K562 (cell line): Measurements from ENCODE around the gene RBM22. TPM values are rescaled to one million over a fixed set of nuclear protein-coding genes. Genes with fewer than 3 reads are reported as not detected.

Source experiments
- CBX1 ChIP-seq: sonication (generic); IDR thresholded peaks from 2 replicates; pipeline ENCODE4 v1.6.1; 2016; ENCODE audit warnings: antibody characterized with exemption, low read depth, mild to moderate bottlenecking
- NFIC ChIP-seq: fragments of 450-650 bp; IDR thresholded peaks from 2 replicates; pipeline ENCODE4 v1.6.1; 2017; ENCODE audit warnings: mild to moderate bottlenecking, inconsistent platforms
- TCF3 ChIP-seq: sonication (generic); formaldehyde crosslinking; IDR thresholded peaks from 2 replicates; pipeline ENCODE4 v1.4.0; 2020; ENCODE audit warnings: mild to moderate bottlenecking, missing genetic modification reagents
- polyA plus RNA-seq, 8 experiments: library from polyadenylated mRNA; depleted of rRNA in 4 of 8; stranded (reverse) in 5 of 8; unstranded in 3 of 8; fragments of >200 nt; fragmentation: Nextera tagmentation in 2 of 8; fragmentation: Illumina TruSeq in 1 of 8; extraction: Ambion mirVana in 2 of 8; extraction: Trizol in 1 of 8; gene quantifications; 2 replicates each; pipeline versions ENCODE4 v1.2.1 to v1.2.3, GENCODE V29; 2011 to 2014; ENCODE audit warnings: inconsistent platforms in 1 of 8, missing spikeins in 1 of 8
- total RNA-seq, 7 experiments: library from RNA; depleted of rRNA in 6 of 7; stranded (reverse); fragments of >200 nt in 6 of 7; fragmentation: Illumina TruSeq in 2 of 7; extraction: Trizol in 2 of 7; gene quantifications; 2 replicates each; pipeline versions ENCODE4 v1.2.1 to v1.2.3, GENCODE V29; 2011 to 2021; ENCODE audit warnings: low replicate concordance in 1 of 7
- TF ChIP-seq, protein P1 (sequence below): fragments of 450-650 bp; IDR thresholded peaks from 2 replicates; pipeline ENCODE4 v1.6.1; 2016; ENCODE audit warnings: mild to moderate bottlenecking, moderate library complexity
- TF ChIP-seq, protein P2 (sequence below), 3 experiments: IDR thresholded peaks in 2 of 3; conservative IDR thresholded peaks in 1 of 3; 2 replicates each; pipeline ENCODE4 v1.5.1; 2011 to 2012; ENCODE audit warnings: low read length in 3 of 3, mild to moderate bottlenecking in 3 of 3, control low read depth in 2 of 3, improper control_type of control experiment in 1 of 3, inconsistent platforms in 1 of 3, low read depth in 1 of 3, mixed read lengths in 1 of 3, moderate library complexity in 1 of 3; ENCODE audit not compliant: insufficient read depth in 2 of 3
- TF ChIP-seq, protein P3 (sequence below): sonication (generic); formaldehyde crosslinking; IDR thresholded peaks from 2 replicates; pipeline ENCODE4 v1.8.1; 2023; ENCODE audit warnings: mild to moderate bottlenecking, missing genetic modification reagents

Gene RBM22
- total and polyA plus RNA-seq, 9 of the 15 experiments (the other 6 are each of a cell fraction or from before 2014, with no cell fraction given), result 31.3 to 82.2 (median 44.8) TPM

DNA sequence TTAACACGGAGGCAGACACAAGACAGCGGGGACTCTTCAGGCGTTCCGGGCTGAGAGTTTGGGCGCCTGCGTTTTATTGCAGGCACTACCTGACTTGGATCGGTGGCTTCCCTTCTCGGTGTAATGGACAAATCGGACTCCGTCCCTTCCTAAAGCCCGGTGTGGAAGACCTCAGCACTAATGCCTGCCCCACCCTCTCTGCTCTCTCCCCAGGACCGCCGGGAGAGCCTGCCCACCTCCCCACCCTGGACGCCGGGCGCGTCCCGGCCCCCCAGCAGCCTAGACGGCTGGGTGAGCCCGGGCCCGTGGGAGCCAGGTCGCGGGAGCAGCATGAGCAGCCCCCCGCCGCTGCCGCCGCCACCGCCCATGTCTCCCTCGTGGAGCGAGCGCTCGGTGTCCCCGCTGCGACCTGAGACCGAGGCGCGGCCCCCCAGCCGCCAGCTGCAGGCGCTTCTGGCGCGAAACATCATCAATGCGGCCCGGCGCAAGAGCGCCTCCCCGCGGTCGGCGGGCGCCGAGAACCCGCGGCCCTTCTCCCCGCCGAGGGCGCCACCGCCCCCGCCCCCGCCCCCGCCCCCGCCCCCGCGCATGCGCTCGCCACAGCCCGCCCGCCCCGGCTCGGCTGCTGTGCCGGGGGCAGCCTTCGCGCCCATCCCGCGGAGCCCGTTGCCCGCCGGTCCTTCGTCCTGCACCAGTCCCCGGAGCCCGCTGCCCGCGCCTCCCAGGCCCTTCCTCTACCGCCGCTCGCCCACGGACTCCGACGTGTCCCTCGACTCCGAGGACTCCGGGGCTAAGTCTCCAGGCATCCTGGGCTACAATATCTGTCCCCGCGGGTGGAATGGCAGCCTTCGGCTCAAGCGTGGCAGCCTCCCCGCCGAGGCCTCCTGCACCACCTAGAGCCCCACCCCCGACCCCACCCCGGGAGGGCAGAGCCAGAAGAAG is 44.4 kb downstream of the RBM22 start (continued):
- TF ChIP-seq, protein P1, sequence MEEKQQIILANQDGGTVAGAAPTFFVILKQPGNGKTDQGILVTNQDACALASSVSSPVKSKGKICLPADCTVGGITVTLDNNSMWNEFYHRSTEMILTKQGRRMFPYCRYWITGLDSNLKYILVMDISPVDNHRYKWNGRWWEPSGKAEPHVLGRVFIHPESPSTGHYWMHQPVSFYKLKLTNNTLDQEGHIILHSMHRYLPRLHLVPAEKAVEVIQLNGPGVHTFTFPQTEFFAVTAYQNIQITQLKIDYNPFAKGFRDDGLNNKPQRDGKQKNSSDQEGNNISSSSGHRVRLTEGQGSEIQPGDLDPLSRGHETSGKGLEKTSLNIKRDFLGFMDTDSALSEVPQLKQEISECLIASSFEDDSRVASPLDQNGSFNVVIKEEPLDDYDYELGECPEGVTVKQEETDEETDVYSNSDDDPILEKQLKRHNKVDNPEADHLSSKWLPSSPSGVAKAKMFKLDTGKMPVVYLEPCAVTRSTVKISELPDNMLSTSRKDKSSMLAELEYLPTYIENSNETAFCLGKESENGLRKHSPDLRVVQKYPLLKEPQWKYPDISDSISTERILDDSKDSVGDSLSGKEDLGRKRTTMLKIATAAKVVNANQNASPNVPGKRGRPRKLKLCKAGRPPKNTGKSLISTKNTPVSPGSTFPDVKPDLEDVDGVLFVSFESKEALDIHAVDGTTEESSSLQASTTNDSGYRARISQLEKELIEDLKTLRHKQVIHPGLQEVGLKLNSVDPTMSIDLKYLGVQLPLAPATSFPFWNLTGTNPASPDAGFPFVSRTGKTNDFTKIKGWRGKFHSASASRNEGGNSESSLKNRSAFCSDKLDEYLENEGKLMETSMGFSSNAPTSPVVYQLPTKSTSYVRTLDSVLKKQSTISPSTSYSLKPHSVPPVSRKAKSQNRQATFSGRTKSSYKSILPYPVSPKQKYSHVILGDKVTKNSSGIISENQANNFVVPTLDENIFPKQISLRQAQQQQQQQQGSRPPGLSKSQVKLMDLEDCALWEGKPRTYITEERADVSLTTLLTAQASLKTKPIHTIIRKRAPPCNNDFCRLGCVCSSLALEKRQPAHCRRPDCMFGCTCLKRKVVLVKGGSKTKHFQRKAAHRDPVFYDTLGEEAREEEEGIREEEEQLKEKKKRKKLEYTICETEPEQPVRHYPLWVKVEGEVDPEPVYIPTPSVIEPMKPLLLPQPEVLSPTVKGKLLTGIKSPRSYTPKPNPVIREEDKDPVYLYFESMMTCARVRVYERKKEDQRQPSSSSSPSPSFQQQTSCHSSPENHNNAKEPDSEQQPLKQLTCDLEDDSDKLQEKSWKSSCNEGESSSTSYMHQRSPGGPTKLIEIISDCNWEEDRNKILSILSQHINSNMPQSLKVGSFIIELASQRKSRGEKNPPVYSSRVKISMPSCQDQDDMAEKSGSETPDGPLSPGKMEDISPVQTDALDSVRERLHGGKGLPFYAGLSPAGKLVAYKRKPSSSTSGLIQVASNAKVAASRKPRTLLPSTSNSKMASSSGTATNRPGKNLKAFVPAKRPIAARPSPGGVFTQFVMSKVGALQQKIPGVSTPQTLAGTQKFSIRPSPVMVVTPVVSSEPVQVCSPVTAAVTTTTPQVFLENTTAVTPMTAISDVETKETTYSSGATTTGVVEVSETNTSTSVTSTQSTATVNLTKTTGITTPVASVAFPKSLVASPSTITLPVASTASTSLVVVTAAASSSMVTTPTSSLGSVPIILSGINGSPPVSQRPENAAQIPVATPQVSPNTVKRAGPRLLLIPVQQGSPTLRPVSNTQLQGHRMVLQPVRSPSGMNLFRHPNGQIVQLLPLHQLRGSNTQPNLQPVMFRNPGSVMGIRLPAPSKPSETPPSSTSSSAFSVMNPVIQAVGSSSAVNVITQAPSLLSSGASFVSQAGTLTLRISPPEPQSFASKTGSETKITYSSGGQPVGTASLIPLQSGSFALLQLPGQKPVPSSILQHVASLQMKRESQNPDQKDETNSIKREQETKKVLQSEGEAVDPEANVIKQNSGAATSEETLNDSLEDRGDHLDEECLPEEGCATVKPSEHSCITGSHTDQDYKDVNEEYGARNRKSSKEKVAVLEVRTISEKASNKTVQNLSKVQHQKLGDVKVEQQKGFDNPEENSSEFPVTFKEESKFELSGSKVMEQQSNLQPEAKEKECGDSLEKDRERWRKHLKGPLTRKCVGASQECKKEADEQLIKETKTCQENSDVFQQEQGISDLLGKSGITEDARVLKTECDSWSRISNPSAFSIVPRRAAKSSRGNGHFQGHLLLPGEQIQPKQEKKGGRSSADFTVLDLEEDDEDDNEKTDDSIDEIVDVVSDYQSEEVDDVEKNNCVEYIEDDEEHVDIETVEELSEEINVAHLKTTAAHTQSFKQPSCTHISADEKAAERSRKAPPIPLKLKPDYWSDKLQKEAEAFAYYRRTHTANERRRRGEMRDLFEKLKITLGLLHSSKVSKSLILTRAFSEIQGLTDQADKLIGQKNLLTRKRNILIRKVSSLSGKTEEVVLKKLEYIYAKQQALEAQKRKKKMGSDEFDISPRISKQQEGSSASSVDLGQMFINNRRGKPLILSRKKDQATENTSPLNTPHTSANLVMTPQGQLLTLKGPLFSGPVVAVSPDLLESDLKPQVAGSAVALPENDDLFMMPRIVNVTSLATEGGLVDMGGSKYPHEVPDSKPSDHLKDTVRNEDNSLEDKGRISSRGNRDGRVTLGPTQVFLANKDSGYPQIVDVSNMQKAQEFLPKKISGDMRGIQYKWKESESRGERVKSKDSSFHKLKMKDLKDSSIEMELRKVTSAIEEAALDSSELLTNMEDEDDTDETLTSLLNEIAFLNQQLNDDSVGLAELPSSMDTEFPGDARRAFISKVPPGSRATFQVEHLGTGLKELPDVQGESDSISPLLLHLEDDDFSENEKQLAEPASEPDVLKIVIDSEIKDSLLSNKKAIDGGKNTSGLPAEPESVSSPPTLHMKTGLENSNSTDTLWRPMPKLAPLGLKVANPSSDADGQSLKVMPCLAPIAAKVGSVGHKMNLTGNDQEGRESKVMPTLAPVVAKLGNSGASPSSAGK, result 0 out of 2 replicates have a peak, but pooled peaks have one; percentile 21
- 0 out of 2 replicates have a peak, but pooled peaks have one; percentile 41 for TF ChIP-seq CBX1
- TF ChIP-seq, protein P2, sequence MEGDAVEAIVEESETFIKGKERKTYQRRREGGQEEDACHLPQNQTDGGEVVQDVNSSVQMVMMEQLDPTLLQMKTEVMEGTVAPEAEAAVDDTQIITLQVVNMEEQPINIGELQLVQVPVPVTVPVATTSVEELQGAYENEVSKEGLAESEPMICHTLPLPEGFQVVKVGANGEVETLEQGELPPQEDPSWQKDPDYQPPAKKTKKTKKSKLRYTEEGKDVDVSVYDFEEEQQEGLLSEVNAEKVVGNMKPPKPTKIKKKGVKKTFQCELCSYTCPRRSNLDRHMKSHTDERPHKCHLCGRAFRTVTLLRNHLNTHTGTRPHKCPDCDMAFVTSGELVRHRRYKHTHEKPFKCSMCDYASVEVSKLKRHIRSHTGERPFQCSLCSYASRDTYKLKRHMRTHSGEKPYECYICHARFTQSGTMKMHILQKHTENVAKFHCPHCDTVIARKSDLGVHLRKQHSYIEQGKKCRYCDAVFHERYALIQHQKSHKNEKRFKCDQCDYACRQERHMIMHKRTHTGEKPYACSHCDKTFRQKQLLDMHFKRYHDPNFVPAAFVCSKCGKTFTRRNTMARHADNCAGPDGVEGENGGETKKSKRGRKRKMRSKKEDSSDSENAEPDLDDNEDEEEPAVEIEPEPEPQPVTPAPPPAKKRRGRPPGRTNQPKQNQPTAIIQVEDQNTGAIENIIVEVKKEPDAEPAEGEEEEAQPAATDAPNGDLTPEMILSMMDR (IDR thresholded peaks at IDR 0.05 in 2 of 3, conservative IDR thresholded peaks at IDR 0.05 in 1 of 3; ENCODE audit: insufficient read depth in 2 of 3, low read depth in 1 of 3, low read length in 3 of 3), result peak; percentile 44 to 90 (median 77); a peak in 5 of 6 replicates
- peak; percentile 55; the same call in 1 of the 2 replicates for TF ChIP-seq NFIC
- TF ChIP-seq TCF3 (CRISPR knock-in tag), result 0 out of 2 replicates have a peak, but pooled peaks have one; percentile 21
- TF ChIP-seq, protein P3, sequence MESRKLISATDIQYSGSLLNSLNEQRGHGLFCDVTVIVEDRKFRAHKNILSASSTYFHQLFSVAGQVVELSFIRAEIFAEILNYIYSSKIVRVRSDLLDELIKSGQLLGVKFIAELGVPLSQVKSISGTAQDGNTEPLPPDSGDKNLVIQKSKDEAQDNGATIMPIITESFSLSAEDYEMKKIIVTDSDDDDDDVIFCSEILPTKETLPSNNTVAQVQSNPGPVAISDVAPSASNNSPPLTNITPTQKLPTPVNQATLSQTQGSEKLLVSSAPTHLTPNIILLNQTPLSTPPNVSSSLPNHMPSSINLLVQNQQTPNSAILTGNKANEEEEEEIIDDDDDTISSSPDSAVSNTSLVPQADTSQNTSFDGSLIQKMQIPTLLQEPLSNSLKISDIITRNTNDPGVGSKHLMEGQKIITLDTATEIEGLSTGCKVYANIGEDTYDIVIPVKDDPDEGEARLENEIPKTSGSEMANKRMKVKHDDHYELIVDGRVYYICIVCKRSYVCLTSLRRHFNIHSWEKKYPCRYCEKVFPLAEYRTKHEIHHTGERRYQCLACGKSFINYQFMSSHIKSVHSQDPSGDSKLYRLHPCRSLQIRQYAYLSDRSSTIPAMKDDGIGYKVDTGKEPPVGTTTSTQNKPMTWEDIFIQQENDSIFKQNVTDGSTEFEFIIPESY (CRISPR knock-in tag), result peak; percentile 60; the same call in 1 of the 2 replicates
